ENCODE results near the gene OR6V1. TPM values are rescaled to one million over a fixed set of nuclear protein-coding genes. Genes with fewer than 3 reads are reported as not detected.

OR6V1 gene, protein sequence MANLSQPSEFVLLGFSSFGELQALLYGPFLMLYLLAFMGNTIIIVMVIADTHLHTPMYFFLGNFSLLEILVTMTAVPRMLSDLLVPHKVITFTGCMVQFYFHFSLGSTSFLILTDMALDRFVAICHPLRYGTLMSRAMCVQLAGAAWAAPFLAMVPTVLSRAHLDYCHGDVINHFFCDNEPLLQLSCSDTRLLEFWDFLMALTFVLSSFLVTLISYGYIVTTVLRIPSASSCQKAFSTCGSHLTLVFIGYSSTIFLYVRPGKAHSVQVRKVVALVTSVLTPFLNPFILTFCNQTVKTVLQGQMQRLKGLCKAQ
- total RNA-seq = not detected

DNA sequence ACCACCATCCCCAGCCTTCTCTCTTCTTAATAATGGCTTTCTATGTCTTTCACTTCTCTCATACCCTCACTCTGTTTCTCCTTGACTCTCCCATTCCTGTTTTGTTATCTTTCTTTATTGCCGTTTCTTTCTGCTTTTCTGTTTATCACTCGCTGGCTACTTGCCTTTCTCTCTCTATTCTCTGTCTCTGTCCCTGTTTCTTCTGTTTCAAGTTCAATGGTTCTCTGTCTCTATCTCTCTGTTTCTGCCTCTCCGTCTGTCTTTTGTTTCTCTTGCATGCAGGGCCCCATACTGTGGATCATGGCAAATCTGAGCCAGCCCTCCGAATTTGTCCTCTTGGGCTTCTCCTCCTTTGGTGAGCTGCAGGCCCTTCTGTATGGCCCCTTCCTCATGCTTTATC lies at the start of gene OR6V1:
OR6V1 (plus strand) TSS at position 301 of the 400 bp plus-strand sequence; CDS start at position 301, 0 bp downstream.
- H3K4me1 Mint-ChIP-seq = no peaks in the 10 kb centered on the region
- no peaks in the 10 kb centered on the region for H3K9me3 Mint-ChIP-seq
- peaks cover 14% of the 10 kb centered on the region for H3K27me3 Mint-ChIP-seq
- H3K27ac Mint-ChIP-seq = no peak within 1 kb of the TSS
- no peak within 1 kb of the TSS for H3K4me3 Mint-ChIP-seq
- H3K36me3 Mint-ChIP-seq (ENCODE audit: low read depth) = no peaks in the 10 kb centered on the region
- no peak for DNase-seq
- POLR2A ChIA-PET = no interaction called here
- CTCF ChIA-PET = no interaction called here

DNA sequence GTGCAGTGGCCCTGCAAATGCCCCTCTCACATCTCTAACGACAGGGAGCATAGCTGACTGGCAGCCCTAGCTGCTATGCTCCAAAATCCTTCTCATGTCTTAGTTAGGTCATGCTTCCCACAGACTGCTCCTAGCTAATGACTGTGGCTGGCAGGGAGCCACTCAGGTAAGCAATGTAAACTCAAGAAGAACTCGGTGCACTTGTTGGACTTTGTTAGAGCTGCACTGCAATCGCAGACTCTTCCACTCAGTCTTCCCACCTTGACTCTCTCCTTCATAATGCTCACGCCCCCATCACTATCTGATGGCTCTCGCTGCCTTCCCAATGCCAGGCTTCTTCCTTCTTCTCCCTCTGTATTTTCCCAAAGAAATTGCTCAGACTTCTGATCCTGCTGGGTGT lies 49.2 kb upstream of the OR6V1 start:
- H3K4me3 Mint-ChIP-seq = peak overlapping the region; percentile 62
- CTCF ChIA-PET = interaction anchor here (0.6 to 14.3 kb wide), 27 partner anchors 8 to 704 kb away, joined by 3 to 235 read pairs (median 4); partner anchors contain the start of genes EPHB6 and TAS2R40

DNA sequence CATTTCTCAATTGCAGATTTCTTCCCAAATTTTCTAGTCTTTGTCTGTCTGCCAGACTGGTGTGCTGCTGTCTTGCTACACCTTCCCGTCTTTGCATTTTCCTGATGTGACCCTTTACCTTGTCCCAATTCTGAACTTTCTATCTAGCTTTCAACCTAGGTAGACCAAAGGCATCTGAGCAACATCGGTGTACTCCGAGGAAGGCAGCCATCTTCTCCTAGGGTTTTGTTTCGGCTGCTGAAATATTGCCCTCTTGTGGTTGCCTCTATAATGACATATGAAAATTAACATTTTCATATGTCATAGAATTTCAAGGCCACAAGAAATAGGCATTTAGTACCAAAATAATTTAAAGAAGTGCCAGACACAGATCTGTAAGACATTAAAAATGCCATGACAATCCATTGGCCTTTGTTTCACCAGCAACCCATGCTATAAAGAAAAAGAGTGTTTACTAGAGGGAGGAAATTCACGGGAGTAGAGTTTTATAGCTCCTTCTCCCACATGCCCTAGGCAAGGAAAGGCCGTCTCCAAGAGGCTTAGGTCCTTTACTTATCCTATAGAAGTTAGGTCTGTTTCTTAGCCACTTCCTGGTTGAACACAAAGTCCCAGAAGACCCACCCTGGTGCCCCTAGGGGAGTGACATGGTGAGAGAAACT lies 48.6 kb upstream of the OR6V1 start:
- ChIA-PET CTCF (interaction anchor here (0.6 to 14.3 kb wide), 28 partner anchors 8 to 700 kb away, joined by 3 to 235 read pairs (median 4); partner anchors contain the start of genes EPHB6 and TAS2R40), POLR2A (interaction anchor here (0.7 kb wide), 1 partner anchor 217 kb away, joined by 3 read pairs; no protein-coding TSS in a partner anchor)
- DNase-seq = peak; percentile 38
- Mint-ChIP-seq H3K9me3 (no peaks in the 10 kb centered on the region), H3K36me3 (ENCODE audit: low read depth) (no peaks in the 10 kb centered on the region), H3K4me1 (peaks cover 8% of the 10 kb centered on the region), H3K4me3 (peak overlapping the region; percentile 62), H3K27ac (no peak overlapping the region), H3K27me3 (peaks cover 16% of the 10 kb centered on the region)

More for the DNA sequence above, 49.2 kb upstream of the OR6V1 start:
- no peaks in the 10 kb centered on the region for H3K9me3 Mint-ChIP-seq
- peaks cover 14% of the 10 kb centered on the region for H3K27me3 Mint-ChIP-seq
- no peak for DNase-seq
- POLR2A ChIA-PET = no interaction called here
- H3K4me1 Mint-ChIP-seq = peaks cover 7% of the 10 kb centered on the region
- no peaks in the 10 kb centered on the region for H3K36me3 Mint-ChIP-seq (ENCODE audit: low read depth)
- H3K27ac Mint-ChIP-seq = no peak overlapping the region

DNA sequence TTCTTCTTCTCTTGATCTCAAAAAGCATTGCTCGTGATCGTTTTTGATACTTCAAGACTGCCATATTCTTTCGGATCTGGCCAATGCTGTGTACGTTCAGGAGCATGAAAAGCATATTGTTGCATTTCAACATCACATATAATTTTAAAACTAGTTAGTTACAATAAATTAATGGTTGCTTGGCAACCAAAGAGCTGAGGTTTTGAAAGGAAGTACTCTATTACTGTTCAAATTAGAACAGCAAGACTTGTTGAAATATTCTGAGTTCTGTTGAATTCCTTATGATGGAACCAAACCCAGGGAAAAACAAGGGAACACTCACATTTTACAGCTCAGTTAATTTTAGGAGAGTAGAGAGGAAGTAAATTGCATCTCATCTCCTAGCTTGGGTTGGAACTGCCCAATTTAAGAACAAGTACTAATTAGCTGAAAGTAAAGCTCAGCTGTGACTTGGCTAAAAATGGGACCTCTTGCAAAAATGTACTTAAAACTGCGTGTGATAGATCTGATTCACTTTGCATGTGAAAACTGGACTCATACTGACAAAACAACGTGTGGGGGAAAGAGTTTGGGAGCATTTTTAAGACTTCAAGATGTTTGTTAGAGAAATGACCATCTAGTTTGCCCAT lies 46.4 kb upstream of the OR6V1 start:
- no peaks in the 10 kb centered on the region for H3K36me3 Mint-ChIP-seq (ENCODE audit: low read depth)
- H3K9me3 Mint-ChIP-seq = no peaks in the 10 kb centered on the region
- no peak for DNase-seq
- H3K27ac Mint-ChIP-seq = no peak overlapping the region
- peaks cover 8% of the 10 kb centered on the region for H3K4me1 Mint-ChIP-seq
- ChIA-PET CTCF (interaction anchor here (0.6 to 14.3 kb wide), 11 partner anchors 11 to 682 kb away, joined by 3 to 235 read pairs (median 5); partner anchors contain the start of genes EPHB6 and TAS2R40), POLR2A (no interaction called here)
- no peak overlapping the region for H3K4me3 Mint-ChIP-seq
- H3K27me3 Mint-ChIP-seq = peaks cover 21% of the 10 kb centered on the region

DNA sequence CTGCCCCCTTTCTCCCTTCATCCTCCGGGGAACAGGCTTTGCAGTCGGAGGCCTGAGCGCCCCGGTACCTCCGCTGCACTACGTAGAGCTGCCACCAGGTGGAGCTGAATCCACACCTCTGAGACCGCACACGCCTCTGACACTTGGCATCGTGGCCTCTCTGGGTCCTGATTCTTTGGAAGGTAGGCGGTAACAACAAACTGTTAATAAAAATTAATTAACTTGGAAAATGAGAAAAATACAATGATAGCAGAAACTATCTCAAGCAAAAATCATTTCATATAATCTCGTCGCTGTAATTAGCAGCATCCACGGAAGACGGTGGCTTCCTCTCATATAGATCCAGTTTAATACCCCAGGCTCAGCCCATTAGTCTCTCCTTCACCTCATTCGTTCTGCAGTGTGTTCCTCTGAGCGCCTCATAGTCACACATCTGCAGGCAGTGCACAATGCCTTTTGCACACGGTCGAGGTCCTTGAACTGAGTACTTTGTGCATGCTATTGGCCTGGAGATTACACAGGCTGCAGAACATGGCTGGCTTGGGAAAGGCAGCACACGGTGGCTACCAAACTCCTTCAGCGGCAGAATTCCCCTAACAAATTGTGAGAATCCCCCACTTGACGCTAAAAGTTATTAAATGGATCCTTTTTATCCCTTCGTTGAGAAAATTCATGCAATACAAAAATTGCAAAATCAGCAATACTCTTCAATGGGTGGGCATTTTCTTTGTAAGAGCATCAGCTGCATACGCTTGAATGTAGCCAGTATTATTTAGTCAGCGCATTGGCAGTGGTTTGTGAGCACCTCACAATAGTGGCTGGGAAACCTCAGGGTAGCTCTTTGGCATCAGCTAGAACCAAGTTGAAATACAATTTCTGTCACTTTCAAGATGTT lies 43.9 kb upstream of the OR6V1 start:
- peaks cover 4% of the 10 kb centered on the region for H3K4me1 Mint-ChIP-seq
- DNase-seq = peak; percentile 81
- ChIA-PET POLR2A (interaction anchor here (2.9 kb wide), 1 partner anchor 207 kb away, joined by 7 read pairs; no protein-coding TSS in a partner anchor), CTCF (interaction anchor here (0.7 to 14.3 kb wide), 11 partner anchors 8 to 407 kb away, joined by 3 to 235 read pairs (median 3); partner anchors contain the start of gene TAS2R40)
- no peak overlapping the region for H3K27ac Mint-ChIP-seq
- no peaks in the 10 kb centered on the region for H3K36me3 Mint-ChIP-seq (ENCODE audit: low read depth)
- no peaks in the 10 kb centered on the region for H3K9me3 Mint-ChIP-seq
- no peak overlapping the region for H3K4me3 Mint-ChIP-seq
- H3K27me3 Mint-ChIP-seq = peaks cover 19% of the 10 kb centered on the region

DNA sequence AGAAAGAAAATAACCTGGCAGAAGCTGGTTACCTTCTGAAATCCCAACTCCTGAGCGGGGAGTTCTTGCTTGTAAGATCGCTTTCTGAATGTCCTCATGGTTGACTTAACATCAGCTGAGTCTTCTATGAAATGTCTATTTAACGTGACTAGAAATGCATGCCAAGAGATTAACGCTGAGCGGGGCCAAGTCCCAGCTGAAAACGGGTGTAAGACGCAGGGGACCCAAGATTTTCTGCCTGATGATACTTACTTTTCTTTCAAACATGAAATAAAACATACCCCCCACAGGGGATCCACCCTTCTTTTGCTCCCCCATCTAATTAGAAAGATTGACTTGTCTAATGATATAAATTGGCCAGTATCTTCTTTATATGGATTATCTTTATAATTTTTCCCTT lies 40.1 kb upstream of the OR6V1 start:
- ChIA-PET CTCF (interaction anchor here (0.8 to 14.3 kb wide), 3 partner anchors 9 to 206 kb away, joined by 3 to 235 read pairs (median 4); partner anchors contain the start of gene TAS2R40), POLR2A (no interaction called here)
- Mint-ChIP-seq H3K4me3 (no peak overlapping the region), H3K9me3 (no peaks in the 10 kb centered on the region), H3K27ac (no peak overlapping the region), H3K36me3 (ENCODE audit: low read depth) (no peaks in the 10 kb centered on the region), H3K4me1 (peaks cover 2% of the 10 kb centered on the region), H3K27me3 (peaks cover 28% of the 10 kb centered on the region)
- DNase-seq = no peak

DNA sequence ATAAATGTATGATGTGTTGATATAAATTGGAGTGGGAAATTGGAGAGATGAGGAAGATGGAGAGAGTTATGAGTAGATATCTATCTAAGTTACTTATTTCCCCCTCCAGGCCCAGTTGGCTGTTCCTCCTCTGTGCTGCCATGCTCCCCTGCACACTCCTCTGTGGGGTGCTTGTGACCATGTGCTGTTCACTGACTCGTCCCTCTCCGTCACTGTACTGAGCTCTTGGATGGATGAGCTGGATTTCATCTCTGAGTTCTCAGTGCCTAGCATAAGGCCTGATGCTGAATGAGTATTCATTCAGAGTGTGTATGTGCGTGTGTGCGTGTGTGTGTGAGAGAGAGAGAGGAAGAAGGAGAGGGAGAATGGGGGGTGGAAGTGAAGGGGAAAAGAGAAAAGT lies 39.7 kb upstream of the OR6V1 start:
- no peaks in the 10 kb centered on the region for H3K9me3 Mint-ChIP-seq
- H3K27me3 Mint-ChIP-seq = peaks cover 28% of the 10 kb centered on the region
- no peak for DNase-seq
- ChIA-PET POLR2A (no interaction called here), CTCF (interaction anchor here (1.0 to 14.3 kb wide), 2 partner anchors 10 to 206 kb away, joined by 3 to 235 read pairs; partner anchors contain the start of gene TAS2R40)
- H3K4me1 Mint-ChIP-seq = peaks cover 2% of the 10 kb centered on the region
- no peaks in the 10 kb centered on the region for H3K36me3 Mint-ChIP-seq (ENCODE audit: low read depth)
- no peak overlapping the region for H3K27ac Mint-ChIP-seq
- H3K4me3 Mint-ChIP-seq = no peak overlapping the region

DNA sequence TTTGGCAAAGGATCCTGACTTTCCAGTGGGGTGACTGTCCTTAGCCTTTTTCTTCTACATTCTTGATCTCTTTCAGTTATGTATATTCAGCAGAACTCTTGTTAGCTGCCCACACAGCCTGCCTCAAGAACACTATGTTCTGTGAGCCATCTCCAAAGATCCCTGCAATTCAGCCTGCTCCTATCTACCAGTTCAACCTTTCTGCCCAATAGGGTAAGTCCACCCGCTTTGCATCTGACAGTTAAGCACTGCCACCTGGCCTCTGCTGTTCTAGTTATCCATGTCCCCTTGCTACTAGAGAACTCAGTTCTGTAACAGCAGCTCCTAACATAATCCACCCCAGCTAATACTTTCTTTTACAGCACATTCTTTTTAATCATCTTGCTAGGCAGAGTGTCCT lies 38.7 kb upstream of the OR6V1 start:
- H3K27me3 Mint-ChIP-seq = peaks cover 24% of the 10 kb centered on the region
- DNase-seq = no peak
- no peaks in the 10 kb centered on the region for H3K36me3 Mint-ChIP-seq (ENCODE audit: low read depth)
- POLR2A ChIA-PET = no interaction called here
- H3K9me3 Mint-ChIP-seq = no peaks in the 10 kb centered on the region
- no peak overlapping the region for H3K4me3 Mint-ChIP-seq
- CTCF ChIA-PET = interaction anchor here (14.3 kb wide), 1 partner anchor 205 kb away, joined by 235 read pairs; the partner anchor contains the start of gene TAS2R40
- H3K4me1 Mint-ChIP-seq = no peaks in the 10 kb centered on the region
- no peak overlapping the region for H3K27ac Mint-ChIP-seq

DNA sequence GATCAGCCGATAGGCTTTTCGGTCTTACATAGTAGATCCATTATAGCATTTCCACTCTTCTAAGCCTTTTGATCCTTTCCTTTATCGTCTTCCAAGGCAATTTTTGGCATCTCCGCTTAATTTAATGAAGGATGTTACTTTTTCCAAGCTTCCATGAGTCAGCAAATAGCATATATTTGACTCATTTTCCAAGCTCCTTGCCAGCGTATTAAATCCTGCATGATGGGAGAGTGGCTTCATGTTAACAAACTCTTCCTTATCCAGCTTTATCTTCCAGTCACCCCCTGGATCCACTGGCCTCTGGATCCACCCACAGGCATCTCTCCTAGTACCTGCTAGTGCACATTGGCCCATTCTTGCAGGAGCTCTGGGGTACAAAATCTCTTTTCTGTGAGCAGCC lies 38.2 kb upstream of the OR6V1 start:
- no peak for DNase-seq
- CTCF ChIA-PET = interaction anchor here (14.3 kb wide), 1 partner anchor 204 kb away, joined by 235 read pairs; the partner anchor contains the start of gene TAS2R40
- Mint-ChIP-seq H3K4me3 (no peak overlapping the region), H3K9me3 (no peaks in the 10 kb centered on the region), H3K27ac (no peak overlapping the region), H3K4me1 (no peaks in the 10 kb centered on the region), H3K27me3 (peaks cover 23% of the 10 kb centered on the region), H3K36me3 (ENCODE audit: low read depth) (no peaks in the 10 kb centered on the region)
- POLR2A ChIA-PET = no interaction called here

DNA sequence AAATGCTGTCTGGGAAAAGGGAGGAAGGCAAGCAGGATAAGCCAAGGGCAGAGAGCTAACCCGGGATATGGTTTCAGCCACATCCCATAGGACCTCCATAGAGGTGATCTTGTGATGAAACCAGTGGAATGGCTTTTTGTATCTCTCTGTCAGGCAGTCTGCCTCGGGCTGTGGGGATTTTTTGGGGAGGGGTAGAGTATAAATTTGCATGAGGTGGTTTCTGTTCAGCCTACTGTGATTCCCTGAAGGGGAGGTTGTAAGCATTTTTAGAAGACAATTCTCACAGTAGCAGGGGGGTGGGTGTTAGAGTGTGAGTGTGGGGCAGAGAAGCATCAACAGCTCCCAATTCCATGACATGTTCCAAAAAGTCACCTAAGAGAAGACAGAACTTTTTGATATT lies 37.1 kb upstream of the OR6V1 start:
- peaks cover 25% of the 10 kb centered on the region for H3K27me3 Mint-ChIP-seq
- POLR2A ChIA-PET = no interaction called here
- no peak for DNase-seq
- no peak overlapping the region for H3K27ac Mint-ChIP-seq
- H3K4me3 Mint-ChIP-seq = no peak overlapping the region
- H3K4me1 Mint-ChIP-seq = no peaks in the 10 kb centered on the region
- no peaks in the 10 kb centered on the region for H3K9me3 Mint-ChIP-seq
- no peaks in the 10 kb centered on the region for H3K36me3 Mint-ChIP-seq (ENCODE audit: low read depth)
- CTCF ChIA-PET = interaction anchor here (3.0 kb wide), 1 partner anchor 200 kb away, joined by 14 read pairs; no protein-coding TSS in a partner anchor

DNA sequence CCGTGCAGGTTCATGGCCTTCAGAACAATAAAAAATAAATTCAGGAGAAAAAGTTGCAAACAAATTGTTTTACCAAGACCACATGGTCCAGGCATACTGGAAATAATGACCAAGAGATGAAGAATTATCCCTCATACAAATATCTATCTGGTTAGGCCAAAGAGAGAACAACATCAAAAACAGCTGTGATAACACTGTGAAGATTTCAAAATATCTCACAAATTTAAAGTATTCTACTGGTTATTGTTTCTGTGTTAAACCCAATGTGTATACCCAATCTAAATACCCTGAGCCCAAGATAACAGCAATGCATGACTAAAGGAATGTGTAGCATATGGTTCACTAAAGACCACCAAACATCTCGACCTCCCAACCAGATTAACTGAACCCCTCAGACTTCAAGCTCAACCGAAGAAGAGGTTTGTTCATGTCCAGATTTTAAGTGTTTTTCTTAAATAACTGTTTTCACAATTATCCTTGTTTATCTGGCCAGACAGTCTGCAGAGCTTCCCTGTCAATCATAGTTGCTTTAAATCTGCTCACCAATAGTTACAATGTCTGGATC lies 36.1 kb upstream of the OR6V1 start:
- no peaks in the 10 kb centered on the region for H3K4me1 Mint-ChIP-seq

DNA sequence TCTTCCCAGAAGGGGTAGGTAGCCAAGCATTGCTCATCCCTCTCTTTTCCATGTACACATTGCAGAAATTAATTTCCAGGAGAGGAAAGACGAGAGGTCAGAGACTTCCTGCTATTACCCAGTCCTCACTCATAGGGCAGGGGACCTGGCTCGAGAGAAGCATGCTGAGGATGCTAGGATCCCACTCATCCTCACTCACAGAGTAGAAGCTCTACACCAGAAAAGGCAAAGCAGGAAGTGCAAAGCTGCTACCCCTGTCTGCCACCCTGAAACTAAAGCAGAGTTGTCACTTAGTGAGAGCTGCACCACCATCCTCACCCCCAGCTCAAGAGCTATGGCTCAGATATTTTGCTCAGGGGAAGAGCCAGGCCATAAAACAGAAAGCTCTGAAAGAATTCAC lies 35.1 kb upstream of the OR6V1 start:
- no peak for DNase-seq
- Mint-ChIP-seq H3K9me3 (no peaks in the 10 kb centered on the region), H3K4me1 (no peaks in the 10 kb centered on the region), H3K27ac (no peak overlapping the region), H3K4me3 (no peak overlapping the region), H3K27me3 (peaks cover 29% of the 10 kb centered on the region), H3K36me3 (ENCODE audit: low read depth) (no peaks in the 10 kb centered on the region)
- POLR2A ChIA-PET = no interaction called here
- CTCF ChIA-PET = interaction anchor here (1.0 to 3.5 kb wide), 4 partner anchors 9 to 198 kb away, joined by 3 to 21 read pairs (median 10); no protein-coding TSS in a partner anchor

More for the DNA sequence above, 36.1 kb upstream of the OR6V1 start:
- Mint-ChIP-seq H3K4me3 (no peak overlapping the region), H3K9me3 (no peaks in the 10 kb centered on the region), H3K27me3 (peaks cover 25% of the 10 kb centered on the region), H3K36me3 (ENCODE audit: low read depth) (no peaks in the 10 kb centered on the region), H3K27ac (no peak overlapping the region)
- ChIA-PET CTCF (interaction anchor here (0.5 to 3.5 kb wide), 5 partner anchors 8 to 766 kb away, joined by 3 to 21 read pairs (median 6); no protein-coding TSS in a partner anchor), POLR2A (no interaction called here)
- DNase-seq = no peak
